GM12892 (cell line): ENCODE data around the gene RNASE13.

Source experiments
- POLR2A ChIP-seq: IDR thresholded peaks from 2 replicates; pipeline ENCODE4 v1.6.1; 2011; ENCODE audit warnings: low read depth, low read length, control low read depth
- POLR2AphosphoS5 ChIP-seq: IDR thresholded peaks from 2 replicates; pipeline ENCODE4 v1.6.1; 2011; ENCODE audit warnings: low read depth, low read length, control low read depth

GRCh38 chr14:21039585-21040369 lies 5.2 kb upstream of the RNASE13 start:
- TF ChIP-seq POLR2A (no peak), POLR2AphosphoS5 (no peak)
